Mucosa of descending colon (tissue), 3 donors: ENCODE data around the gene CFAP69. TPM values are rescaled to one million over a fixed set of nuclear protein-coding genes. Genes with fewer than 3 reads are reported as not detected.

Experiments used
- ATAC-seq: fragments of 200-7000 bp; cut with Tn5 transposase; one replicate; pipeline ENCODE4 v1.9.1; 2020; ENCODE audit warnings: mild to moderate bottlenecking, moderate library complexity
- DNase-seq, 3 donors: peaks; one replicate each; pipeline ENCODE4 v3.0.0-alpha.2; 2020
- H3K36me3 ChIP-seq: fragments of 200-600 bp; one replicate; pipeline ENCODE4 v1.8.0; 2021; ENCODE audit warnings: low read depth, mild to moderate bottlenecking
- H3K4me1 ChIP-seq: fragments of 200-600 bp; one replicate; pipeline ENCODE4 v1.8.0; 2021; ENCODE audit warnings: low read depth, mild to moderate bottlenecking
- H3K4me3 ChIP-seq: fragments of 200-600 bp; one replicate; pipeline ENCODE4 v1.8.0; 2021; ENCODE audit warnings: mild to moderate bottlenecking
- H3K9me3 ChIP-seq: fragments of 200-600 bp; one replicate; pipeline ENCODE4 v1.8.0; 2021; ENCODE audit warnings: mild to moderate bottlenecking
- CTCF ChIP-seq: fragments of 200-600 bp; IDR thresholded peaks from one replicate; pipeline ENCODE4 v1.8.0; 2022; ENCODE audit warnings: antibody characterized with exemption, mild to moderate bottlenecking
- intact Hi-C, 2 donors: fragments of 100-400 bp; cut with DNase I in 1 of 2; cut with micrococcal nuclease in 1 of 2; formaldehyde crosslinking; loops; one replicate each; pipeline versions ENCODE4 v1.11.0 to v1.11.1; 2022; cut with DNase I, micrococcal nuclease
- total RNA-seq, 3 donors: library from RNA; stranded (reverse); fragmentation: NEBNext Ultra II Directional in 2 of 3; extraction: Animal tissue kit (Norgen Biotek cat#: 25700) in 2 of 3; gene quantifications; one replicate each; pipeline versions ENCODE4 v1.2.1 to v1.2.4, GENCODE V29; 2021 to 2023
- donor health status: DM: no; HTN: no; CAD: no; lungs with moderate emphysema.
- donor health status: DM: no; HTN: no; CAD: no.
- donor health status: DM: no; HTN: yes; CAD: no.

The CFAP69 gene
- total RNA-seq, 3 donors from 2014 or later, result 4.2 to 7.2 (median 4.5) TPM

GRCh38 chr7:90271753-90272152 lies 26.8 kb downstream of the CFAP69 start:
- no peaks in the 10 kb centered on the region for H3K9me3 ChIP-seq
- H3K4me1 ChIP-seq, result peaks cover 4% of the 10 kb centered on the region
- TF ChIP-seq CTCF, result no peak
- no peak for ATAC-seq
- H3K4me3 ChIP-seq, result no peak overlapping the region
- intact Hi-C loops, result no loop called here
- DNase-seq, result no peak
- H3K36me3 ChIP-seq, result no peaks in the 10 kb centered on the region

- no peak for DNase-seq
- intact Hi-C loops, result no loop called here
- H3K9me3 ChIP-seq, result no peaks in the 10 kb centered on the region
- no peak for ATAC-seq
- peaks cover 8% of the 10 kb centered on the region for H3K4me1 ChIP-seq
- TF ChIP-seq CTCF, result no peak
- H3K36me3 ChIP-seq, result no peaks in the 10 kb centered on the region
- no peak overlapping the region for H3K4me3 ChIP-seq
These were observed 27.3 kb downstream of the CFAP69 start for GRCh38 chr7:90272242-90272641.

- TF ChIP-seq CTCF, result no peak
- no peak for DNase-seq
- intact Hi-C loops, result no loop called here
- Histone ChIP-seq H3K4me1 (peaks cover 9% of the 10 kb centered on the region), H3K9me3 (no peaks in the 10 kb centered on the region), H3K36me3 (no peaks in the 10 kb centered on the region), H3K4me3 (no peak overlapping the region)
- no peak for ATAC-seq
These were observed 29.2 kb downstream of the CFAP69 start for GRCh38 chr7:90274161-90274560.

GRCh38 chr7:90276033-90276728 lies 31.2 kb downstream of the CFAP69 start:
- TF ChIP-seq CTCF, result no peak
- Histone ChIP-seq H3K4me3 (no peak overlapping the region), H3K36me3 (no peaks in the 10 kb centered on the region), H3K4me1 (peaks cover 9% of the 10 kb centered on the region), H3K9me3 (no peaks in the 10 kb centered on the region)
- peak; percentile 96 for ATAC-seq
- intact Hi-C loops, result no loop called here
- peak in 1 of 3 donors; percentile 14 for DNase-seq

- Histone ChIP-seq H3K36me3 (no peaks in the 10 kb centered on the region), H3K4me3 (no peak overlapping the region), H3K4me1 (no peaks in the 10 kb centered on the region), H3K9me3 (no peaks in the 10 kb centered on the region)
- DNase-seq (no peak), ATAC-seq (no peak)
- TF ChIP-seq CTCF, result no peak
- intact Hi-C loops, result no loop called here
These were observed 43.2 kb downstream of the CFAP69 start for GRCh38 chr7:90288154-90288553.
